GM15510 (cell line): ENCODE measurements around the gene SORCS2.

Experiments used
- POLR2A ChIP-seq: IDR thresholded peaks from 3 replicates; pipeline ENCODE4 v1.6.1; 2011; ENCODE audit warnings: borderline replicate concordance; ENCODE audit not compliant: insufficient read length; ENCODE audit errors: extremely low read depth

Gene SORCS2

DNA sequence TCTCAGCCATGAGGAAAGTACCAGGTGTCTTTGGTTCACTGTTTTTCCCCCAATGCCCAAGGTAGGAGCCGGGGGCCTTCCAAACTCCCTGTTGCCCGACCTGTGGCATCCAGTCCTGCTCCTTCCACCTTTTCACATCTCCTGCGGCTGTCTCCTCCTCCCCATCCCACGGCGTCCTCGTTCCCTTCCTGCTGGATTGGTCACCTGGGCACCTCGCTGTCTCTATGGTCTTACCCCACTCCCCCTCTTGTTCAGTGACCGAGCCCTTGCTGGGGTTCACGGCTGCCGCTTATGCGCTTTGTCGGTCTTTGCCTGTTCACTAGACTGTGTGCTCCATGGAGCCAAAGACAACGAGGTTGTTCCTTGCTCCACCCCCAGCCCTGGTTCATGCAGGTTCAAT, 431.1 kb downstream of the SORCS2 start:
- TF ChIP-seq POLR2A, result no peak

DNA sequence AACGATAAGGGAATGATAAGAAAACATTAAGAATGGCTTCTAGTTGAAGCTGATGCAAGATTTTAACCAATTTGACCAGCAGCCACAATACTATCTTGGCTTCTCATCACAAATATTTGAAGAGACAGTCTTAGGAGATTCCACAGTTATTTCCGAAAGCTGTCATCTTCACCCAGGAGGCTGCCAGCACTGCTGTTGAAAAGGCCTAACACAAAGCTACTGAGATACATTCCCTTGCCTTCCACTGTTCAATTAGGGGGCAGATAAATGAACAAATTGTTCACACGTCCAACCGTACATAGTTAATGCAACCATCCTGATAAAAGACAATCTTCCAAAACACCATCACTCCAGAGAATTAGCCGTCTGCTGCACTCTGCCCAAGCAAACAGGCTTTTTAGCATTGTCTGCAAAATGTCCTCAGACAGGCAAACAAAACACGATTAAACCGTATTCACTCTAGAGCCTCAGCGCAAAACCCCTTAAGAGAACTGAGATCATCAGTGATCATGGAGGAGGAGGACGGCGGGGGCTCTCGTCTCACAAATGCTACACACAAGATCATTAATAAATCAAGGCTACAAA, 432.1 kb downstream of the SORCS2 start:
- no peak for TF ChIP-seq POLR2A

DNA sequence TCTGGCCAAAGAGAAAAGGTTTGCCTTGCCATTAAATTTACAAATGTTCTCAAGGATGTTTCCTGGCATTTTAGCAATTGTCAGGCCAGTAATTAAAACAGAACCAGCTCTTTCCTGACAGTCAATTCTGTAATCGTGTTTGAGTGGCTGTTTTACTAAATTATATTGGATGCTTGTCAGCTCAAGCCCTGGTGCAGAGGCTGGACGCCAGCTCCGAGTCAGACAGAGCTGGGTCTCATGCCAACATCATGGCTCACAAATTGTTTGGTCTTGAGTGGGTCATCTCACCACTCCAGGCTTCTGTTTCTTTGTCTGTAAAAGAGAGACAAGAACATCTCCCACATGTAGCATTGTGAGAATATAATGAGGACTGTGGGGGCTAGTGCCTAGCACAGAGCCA, 432.7 kb downstream of the SORCS2 start:
- TF ChIP-seq POLR2A, result no peak

DNA sequence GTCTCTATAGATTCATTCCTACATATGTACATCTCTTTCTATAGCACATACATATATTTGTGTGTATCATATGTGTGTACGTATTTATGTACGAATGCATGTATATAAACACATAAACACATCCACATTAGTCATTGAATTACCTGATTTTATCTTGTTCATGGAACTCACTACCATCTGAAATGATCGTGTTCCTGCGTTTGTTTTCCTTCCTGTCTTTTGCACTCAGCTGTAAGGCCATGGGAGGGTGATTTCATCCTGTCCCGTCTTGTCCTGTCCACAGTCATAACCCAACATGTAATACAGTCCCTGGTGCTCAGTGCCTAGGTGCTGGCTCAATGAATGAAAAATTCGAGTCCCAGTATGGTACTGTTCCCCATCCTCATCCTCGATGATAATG, 434.2 kb downstream of the SORCS2 start:
- TF ChIP-seq POLR2A, result no peak

DNA sequence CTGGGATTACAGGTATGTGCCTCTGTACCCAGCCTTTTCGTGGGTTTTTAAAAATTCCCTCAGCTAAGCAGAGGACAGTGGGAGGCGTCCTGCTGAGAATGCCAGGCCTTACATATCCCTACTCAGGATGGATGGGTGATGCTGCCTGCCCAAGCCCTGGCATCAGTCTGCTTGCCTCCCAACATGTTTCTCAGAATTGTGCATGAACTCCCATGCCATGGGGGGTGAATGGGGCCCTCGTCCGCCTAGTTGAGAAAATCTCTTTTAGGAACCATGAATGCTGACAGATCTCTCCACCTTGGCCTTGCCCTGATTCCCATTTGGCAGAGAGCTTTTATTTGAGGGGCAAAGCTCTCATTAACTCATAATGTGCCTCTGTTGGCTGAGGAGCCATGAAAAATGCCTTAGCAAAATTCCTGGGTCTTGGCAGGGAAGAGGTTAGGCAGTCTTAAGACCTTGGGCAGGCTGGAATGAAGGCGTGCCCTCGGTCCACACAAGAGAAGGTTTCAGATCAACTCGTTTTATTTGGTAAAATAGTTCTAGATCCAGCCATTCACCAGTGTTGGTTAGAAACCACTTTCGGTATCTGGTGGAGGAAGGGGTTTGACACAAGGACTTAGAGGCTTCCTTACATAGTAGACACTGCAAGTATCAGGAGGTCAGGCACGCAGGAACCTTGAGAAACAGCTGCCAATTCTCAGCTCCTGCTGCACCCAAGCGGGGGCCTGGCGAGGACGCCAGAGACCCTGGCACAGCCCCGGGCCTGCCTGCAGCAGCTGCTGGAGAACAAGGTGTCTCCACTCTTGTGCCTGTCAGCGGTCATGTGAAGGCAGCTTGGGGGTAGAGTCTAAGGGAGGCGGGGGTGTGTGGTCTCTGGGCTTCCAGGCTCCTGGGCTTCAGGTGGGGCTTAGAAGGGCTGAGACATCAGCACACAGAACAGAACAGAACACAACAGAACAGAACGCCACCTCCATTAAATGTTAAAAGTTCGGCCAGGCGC, 435.2 kb downstream of the SORCS2 start:
- TF ChIP-seq POLR2A, result no peak

DNA sequence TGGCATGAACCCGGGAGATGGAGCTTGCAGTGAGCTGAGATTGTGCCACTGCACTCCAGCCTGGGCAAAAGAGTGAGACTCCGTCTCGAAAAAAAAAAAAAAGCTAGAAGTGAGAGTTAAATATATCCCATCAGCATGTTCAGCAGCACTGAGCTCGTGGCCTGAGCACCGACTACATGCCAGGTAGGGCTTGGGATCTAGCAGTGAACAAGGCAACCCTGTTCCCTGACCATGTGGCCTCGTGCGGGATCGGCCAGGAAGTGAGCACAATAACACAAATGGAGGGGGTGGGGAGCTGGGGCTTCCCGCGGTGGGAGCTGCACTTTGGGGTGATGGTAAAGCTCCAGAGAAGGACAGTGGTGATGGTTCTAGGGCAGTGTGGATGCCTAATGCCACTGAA, 436.1 kb downstream of the SORCS2 start:
- TF ChIP-seq POLR2A, result no peak

DNA sequence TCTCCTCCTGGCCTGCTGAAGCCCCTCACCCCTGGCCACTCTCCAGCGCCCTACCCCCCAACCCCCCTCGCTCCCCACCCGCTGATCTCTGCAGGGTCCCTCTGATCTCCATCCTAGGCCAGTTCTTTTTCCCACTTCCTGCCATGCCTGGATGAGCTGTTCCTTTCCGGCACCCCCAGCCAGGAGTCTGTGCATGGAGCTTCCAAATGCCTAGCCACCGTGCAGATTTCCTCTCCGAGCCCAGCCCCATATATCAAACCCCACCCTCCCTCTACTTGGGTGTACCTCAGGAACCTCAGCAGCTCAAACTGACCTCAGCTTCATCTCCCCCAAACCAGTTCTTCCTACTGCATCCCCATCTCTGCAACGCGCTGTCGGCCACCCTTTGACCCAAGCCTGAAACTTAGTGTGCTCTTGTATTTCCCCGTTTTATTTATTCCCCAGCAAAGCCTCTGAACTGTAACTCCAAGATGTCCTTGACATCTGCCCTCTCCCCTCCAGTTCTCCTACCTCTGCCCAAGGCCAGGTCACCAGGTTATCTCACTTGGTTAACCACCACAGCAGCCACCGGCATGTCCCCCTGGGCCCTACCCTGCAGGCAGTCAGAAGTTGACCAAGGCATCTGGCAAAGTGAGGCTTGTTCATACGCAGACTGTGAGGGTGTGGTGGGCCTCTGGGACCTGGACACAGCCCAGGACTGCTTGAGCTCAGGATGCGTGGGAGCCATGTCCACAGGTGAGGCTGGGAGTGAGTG, 437.3 kb downstream of the SORCS2 start:
- no peak for TF ChIP-seq POLR2A

DNA sequence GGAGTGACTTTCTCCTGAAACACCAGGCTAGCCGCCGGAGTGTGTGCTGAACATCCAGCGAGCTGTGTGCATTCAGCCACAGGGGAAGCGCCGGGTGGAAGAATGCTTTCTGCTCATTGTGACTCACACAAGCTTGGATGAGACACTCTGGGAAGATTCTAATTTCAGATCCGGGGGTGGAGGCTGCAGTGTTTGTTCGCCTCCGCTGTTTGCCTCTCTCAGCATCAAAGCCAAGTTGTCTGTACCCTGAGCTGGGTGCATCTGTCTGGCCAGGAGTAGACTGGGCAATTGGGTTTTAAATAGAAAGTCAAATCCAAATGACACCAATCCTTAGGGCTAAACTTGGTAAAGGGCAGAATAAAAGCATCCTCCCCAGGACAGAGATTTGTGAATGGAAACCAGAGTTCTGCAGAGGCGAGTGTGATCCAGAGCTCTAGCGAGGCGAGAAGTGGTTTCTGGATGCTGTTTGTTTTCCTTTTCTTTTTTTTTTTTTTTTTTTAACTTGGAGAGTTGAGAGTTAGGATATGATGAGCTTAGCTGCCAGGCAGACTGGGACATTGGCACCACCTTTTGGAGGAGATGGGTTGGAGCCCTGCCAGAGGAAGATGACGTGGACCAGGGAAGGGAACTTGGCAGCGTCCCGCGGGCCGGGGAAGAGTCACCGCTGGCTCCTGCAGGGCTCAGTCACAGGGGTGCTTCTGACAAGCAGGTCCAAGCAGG, 438.4 kb downstream of the SORCS2 start:
- TF ChIP-seq POLR2A, result no peak

DNA sequence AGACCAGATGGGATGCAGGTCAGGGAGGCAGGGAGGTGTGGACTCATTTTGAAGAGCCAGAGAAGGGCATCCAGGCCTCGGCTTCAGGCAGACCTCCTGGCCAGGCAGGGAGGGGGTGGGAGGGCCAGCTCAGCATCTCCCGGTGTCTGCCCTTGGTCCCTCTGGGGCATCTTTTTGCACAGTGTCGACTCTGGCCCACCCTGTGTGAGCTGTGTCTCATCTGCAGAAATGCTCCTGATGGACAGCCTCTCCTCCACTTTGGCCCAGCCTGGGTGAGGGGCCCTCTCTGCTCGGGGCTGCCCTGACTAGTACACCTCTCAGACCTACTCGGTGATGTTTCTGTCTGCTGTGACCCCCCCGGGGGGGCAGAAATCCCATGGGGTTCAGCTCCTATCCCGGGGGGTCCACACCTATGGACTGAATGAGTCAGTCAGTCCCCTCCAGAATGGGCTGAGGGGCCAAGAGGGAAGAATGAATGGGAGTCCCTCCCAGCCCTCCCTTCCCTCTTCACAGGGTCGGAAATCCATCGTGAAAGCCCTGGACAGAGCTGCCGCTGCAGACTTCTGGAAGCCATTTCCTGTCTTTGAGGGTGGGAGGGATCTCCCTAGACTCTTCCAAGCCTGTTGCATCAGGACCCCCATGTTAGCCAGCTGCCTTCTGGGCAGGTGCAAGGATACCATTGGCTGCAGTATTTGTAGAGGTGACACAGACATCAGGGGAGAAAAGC, 439.1 kb downstream of the SORCS2 start:
- no peak for TF ChIP-seq POLR2A

DNA sequence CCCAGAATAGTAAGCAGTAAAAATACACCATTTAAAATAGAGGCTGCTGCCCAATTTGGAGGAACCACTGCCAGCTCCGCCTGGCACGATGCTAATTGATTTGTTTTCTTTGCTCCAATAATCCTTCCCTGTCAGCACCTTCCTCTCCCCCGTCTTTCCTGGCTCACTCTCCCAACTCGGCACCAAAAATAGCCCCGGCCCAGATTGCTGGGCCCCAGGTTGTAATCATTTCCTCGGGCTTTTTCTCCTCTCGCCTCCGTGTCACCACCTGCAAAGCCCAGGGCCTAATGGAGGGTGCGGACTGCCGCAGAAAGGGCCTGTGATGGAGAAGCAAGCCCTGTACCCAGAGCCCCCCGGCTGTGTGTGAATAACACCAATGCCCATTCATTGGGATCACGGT, 440.0 kb downstream of the SORCS2 start:
- no peak for TF ChIP-seq POLR2A

DNA sequence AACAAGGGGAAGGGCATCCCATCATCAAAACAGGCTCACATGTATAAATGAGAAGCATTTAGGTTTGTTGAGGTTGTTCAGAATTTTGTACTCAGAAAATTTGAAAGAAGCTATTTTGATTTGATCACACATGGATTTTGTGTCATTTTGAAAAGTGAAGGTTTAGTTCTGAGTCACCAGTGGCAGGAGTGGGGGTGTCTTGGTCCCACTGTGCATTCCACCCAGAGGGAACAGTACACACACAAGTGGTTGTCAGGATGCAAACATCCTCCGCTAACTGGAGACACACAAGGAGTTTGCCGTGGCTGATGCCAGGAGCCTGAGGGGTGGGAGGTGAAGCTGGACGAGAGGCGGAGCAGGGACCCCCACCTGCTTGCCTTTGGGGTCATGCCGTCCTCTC, 440.6 kb downstream of the SORCS2 start:
- TF ChIP-seq POLR2A, result no peak

DNA sequence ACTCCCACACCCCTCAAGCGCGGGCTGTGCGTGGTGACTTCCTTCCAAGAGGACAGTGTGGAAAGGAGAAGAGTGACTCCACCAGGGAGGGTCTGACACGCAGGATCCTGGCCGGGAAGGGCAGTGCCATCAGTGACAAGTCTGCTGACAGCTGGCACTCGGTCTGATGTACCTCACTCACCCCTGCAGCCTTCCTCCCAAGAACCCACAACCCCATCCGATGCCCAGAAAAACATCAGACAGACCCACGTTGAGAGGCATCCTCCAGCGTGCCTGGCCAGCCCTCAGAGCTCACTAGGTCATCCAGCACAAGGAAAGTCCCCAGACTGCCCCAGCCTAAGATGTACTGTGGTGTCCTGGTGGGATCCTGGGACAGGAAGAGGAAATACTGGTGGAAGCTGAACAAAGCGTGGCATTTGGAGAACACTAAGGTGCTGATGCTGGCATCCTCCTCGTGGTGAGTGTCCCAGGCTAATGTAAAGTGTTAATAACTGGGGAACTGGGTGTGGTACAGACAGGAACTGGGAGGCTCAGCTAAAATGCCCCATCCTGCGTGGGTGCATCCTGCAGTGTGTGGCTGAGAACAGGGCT, 442.4 kb downstream of the SORCS2 start:
- TF ChIP-seq POLR2A, result no peak

DNA sequence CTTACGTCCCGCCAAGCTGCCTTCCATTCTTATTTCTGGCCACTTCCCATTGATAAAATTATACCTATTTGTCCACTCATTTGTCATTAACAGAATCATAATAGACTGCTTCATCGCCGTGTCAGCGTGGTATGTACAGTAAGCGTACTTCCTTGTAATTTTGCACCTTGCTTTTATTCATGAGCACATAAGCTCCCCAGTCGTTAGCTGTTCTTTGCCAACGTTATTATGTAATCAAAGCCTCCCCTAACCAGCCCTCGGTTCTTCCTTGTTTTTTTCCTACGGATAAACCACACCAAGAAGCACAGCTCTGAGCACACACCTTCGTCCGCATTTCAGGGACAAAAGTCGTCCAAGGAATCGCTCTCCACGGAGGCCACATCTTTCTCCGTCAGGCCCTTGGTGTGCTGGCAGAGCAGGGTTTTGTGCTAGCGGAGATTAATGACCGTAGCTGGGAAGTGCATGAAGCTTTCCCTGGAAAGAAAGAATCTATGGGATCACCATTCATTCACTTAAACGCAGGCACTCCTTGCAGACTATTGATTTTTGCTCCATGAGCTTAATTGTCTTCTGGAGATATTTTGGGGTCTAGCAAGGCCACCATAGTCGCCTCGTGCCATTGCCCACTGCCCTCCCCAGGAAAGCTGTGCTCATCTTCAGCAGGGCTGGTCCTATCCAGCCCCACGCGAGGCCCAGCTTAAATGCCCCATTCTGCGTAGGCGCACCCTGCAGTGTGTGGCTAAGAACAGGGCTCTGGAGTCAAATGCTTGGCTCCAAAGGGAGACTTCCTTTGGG, 443.3 kb downstream of the SORCS2 start:
- TF ChIP-seq POLR2A, result no peak
